Vagina (tissue), 2 donors: ENCODE data around the gene MSI2.

Experiments used
- POLR2A ChIP-seq, 2 donors: fragments of 450-650 bp; IDR thresholded peaks; one replicate each; pipeline ENCODE4 v1.6.1; 2017; ENCODE audit warnings: antibody characterized with exemption in 2 of 2, mild to moderate bottlenecking in 2 of 2, moderate library complexity in 2 of 2
- TF ChIP-seq, protein P1 (sequence below), 3 experiments: fragments of 450-650 bp in 2 of 3; fragments of 200-600 bp in 1 of 3; sonication (generic) in 1 of 3; IDR thresholded peaks; one replicate each; pipeline ENCODE4 v1.5.1; 2017 to 2019; ENCODE audit warnings: antibody characterized with exemption in 3 of 3, mild to moderate bottlenecking in 2 of 3, moderate library complexity in 2 of 3

DNA sequence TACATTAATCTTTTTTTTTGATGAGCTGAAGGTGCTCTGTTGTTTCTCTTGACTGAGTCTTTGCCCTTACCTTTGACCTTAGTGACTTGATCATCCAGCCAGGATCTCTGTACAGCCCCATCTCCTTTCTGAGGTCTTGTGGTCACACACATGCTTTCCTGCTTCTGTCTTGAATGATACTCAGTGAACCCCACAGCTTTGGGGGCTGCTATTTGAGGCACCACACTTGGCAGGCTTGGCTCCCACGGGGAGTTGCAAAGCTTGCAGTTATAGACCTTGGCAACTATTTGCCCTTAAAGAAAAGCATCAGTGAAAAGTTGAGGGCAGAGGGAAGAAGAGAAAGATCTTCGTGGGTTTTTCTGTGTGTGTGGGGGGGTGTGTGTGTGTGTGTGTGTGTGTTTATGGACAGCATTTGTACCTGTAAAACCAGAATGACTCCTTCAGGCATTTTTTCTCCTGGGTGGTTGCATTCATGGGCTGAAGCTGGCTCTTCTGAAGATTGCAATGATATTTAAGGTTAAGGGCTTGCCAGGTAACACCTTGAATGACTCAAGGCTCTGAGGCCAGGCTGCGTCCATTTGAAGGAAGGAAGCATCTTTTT, 101.6 kb downstream of the MSI2 start:
- TF ChIP-seq, protein P1, sequence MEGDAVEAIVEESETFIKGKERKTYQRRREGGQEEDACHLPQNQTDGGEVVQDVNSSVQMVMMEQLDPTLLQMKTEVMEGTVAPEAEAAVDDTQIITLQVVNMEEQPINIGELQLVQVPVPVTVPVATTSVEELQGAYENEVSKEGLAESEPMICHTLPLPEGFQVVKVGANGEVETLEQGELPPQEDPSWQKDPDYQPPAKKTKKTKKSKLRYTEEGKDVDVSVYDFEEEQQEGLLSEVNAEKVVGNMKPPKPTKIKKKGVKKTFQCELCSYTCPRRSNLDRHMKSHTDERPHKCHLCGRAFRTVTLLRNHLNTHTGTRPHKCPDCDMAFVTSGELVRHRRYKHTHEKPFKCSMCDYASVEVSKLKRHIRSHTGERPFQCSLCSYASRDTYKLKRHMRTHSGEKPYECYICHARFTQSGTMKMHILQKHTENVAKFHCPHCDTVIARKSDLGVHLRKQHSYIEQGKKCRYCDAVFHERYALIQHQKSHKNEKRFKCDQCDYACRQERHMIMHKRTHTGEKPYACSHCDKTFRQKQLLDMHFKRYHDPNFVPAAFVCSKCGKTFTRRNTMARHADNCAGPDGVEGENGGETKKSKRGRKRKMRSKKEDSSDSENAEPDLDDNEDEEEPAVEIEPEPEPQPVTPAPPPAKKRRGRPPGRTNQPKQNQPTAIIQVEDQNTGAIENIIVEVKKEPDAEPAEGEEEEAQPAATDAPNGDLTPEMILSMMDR (IDR thresholded peaks at IDR 0.05): no peak
- TF ChIP-seq POLR2A (IDR thresholded peaks at IDR 0.05): no peak
